CD8-positive, alpha-beta memory T cell (primary cell): ENCODE measurements around the gene ADRA2B. TPM values are rescaled to one million over a fixed set of nuclear protein-coding genes. Genes with fewer than 3 reads are reported as not detected.

Experiments
- CTCF ChIA-PET: fragments of 350-600 bp; sonication (Branson Sonifier 250); formaldehyde crosslinking; loops from one replicate; lab custom pipeline; 2021; ENCODE audit warnings: antibody characterized with exemption; lab: Charles Lee
- POLR2A ChIA-PET: fragments of 350-600 bp; sonication (Branson Sonifier 250); formaldehyde crosslinking; loops from one replicate; lab custom pipeline; 2021; ENCODE audit warnings: antibody characterized with exemption; lab: Charles Lee
- DNase-seq, 5 donors: peaks; one replicate each; pipeline versions ENCODE4 v3.0.0 to v3.0.0-alpha.2; 2020 to 2022; ENCODE audit warnings: mixed read lengths in 1 of 5
- H3K27ac ChIP-seq: one replicate; pipeline ENCODE4 v1.7.0; 2013; ENCODE audit warnings: low read depth, mild to moderate bottlenecking, low read length, moderate library complexity
- H3K27me3 ChIP-seq: 2 replicates; pipeline ENCODE4 v1.7.0; 2013; ENCODE audit warnings: low read length, mild to moderate bottlenecking; ENCODE audit not compliant: insufficient read depth, poor library complexity, severe bottlenecking
- H3K36me3 ChIP-seq: 2 replicates; pipeline ENCODE4 v1.7.0; 2013; ENCODE audit warnings: mild to moderate bottlenecking, low read length, moderate library complexity; ENCODE audit not compliant: insufficient read depth
- H3K4me1 ChIP-seq: 2 replicates; pipeline ENCODE4 v1.7.0; 2013; ENCODE audit warnings: mild to moderate bottlenecking, low read length, moderate library complexity; ENCODE audit not compliant: insufficient read depth
- H3K4me3 ChIP-seq: 2 replicates; pipeline ENCODE4 v1.7.0; 2013; ENCODE audit warnings: mild to moderate bottlenecking, low read length
- H3K9me3 ChIP-seq: 2 replicates; pipeline ENCODE4 v1.7.0; 2013; ENCODE audit warnings: mild to moderate bottlenecking, low read length
- H3K27ac Mint-ChIP-seq, 8 donors: one replicate each; pipeline ENCODE4 v1.8.0; 2020 to 2021; ENCODE audit warnings: mixed read lengths in 8 of 8, mild to moderate bottlenecking in 6 of 8, inconsistent platforms in 3 of 8, moderate library complexity in 3 of 8
- H3K27me3 Mint-ChIP-seq, 2 donors: one replicate each; pipeline ENCODE4 v1.8.0; 2020 to 2021; ENCODE audit warnings: mixed read lengths in 2 of 2, mild to moderate bottlenecking in 1 of 2, moderate library complexity in 1 of 2
- H3K36me3 Mint-ChIP-seq, 3 donors: one replicate each; pipeline ENCODE4 v1.8.0; 2020 to 2021; ENCODE audit warnings: mixed read lengths in 3 of 3, inconsistent platforms in 1 of 3, mild to moderate bottlenecking in 1 of 3
- H3K4me1 Mint-ChIP-seq, 3 donors: one replicate each; pipeline ENCODE4 v1.8.0; 2020 to 2021; ENCODE audit warnings: mixed read lengths in 3 of 3, inconsistent platforms in 1 of 3, mild to moderate bottlenecking in 1 of 3
- H3K4me3 Mint-ChIP-seq, 7 donors: one replicate each; pipeline ENCODE4 v1.8.0; 2020 to 2021; ENCODE audit warnings: mixed read lengths in 7 of 7, mild to moderate bottlenecking in 6 of 7, moderate library complexity in 4 of 7, inconsistent platforms in 2 of 7
- H3K9me3 Mint-ChIP-seq, 5 donors: one replicate each; pipeline ENCODE4 v1.8.0; 2020 to 2022; ENCODE audit warnings: mixed read lengths in 5 of 5, mild to moderate bottlenecking in 3 of 5, moderate library complexity in 2 of 5, inconsistent platforms in 1 of 5
- polyA plus RNA-seq: library from polyadenylated mRNA; unstranded; fragments of 300-500 nt; fragmentation: Illumina TruSeq; gene quantifications from one replicate; pipeline ENCODE4 v1.2.3, GENCODE V29; 2021
- total RNA-seq, 2 experiments: library from RNA; stranded (reverse); gene quantifications; one replicate each; pipeline ENCODE4 v1.2.3, GENCODE V29; 2021

The ADRA2B gene
- total and polyA plus RNA-seq, 3 experiments from 2014 or later: 0.07 to 0.24 TPM; not detected in 1

DNA sequence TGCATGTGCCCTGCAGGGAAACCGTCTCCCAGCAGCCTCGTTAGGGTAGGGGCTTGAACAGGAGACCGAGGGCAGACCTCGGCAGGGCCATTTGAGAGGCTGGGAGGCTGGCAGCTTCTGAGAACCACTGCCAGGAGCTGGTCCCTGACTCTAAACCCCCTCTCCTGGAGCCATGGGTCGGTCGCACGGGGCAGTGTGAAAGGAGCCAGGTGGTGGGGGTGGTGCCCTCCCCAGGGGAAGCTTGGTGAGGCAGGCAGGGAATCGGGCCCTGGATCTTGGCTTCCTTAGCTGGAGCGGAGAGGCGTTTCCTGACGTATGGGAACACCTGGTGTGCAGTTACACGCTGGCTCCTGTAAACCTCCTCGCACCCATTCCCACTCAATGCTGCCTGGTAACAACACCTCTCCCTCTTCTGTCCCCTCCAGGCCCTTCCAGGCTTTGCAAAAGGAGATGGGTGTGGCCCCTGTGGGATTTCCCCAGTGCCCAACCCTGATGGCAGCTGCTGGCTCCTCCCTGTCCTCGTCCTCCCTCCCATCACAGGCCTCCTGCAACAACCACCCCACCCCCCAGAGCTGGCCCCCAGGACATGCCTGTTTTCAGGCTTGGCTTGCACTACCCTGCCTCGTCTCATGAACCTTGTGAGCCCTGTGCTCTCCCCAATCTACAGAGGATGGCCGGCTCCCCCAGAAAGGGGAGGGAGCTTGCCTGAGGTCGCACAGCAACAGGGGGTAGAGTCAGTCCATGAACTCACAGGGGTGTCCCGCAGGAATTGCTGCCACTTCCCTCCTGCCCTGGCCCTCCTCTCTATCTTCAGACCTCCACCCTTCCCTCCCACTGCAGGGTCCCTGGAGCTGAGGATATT, 24.4 kb downstream of the ADRA2B start:
- Mint-ChIP-seq H3K4me3 (no peak overlapping the region), H3K27me3 (peaks cover 6 to 18% of the 10 kb centered on the region in 2 donors), H3K9me3 (no peaks in the 10 kb centered on the region), H3K36me3 (no peaks in the 10 kb centered on the region), H3K4me1 (no peaks in the 10 kb centered on the region), H3K27ac (peak overlapping the region in 1 of 8 donors; percentile 33)
- DNase-seq: no peak
- Histone ChIP-seq H3K36me3 (no peaks in the 10 kb centered on the region), H3K4me1 (no peaks in the 10 kb centered on the region), H3K27me3 (no peaks in the 10 kb centered on the region), H3K9me3 (no peaks in the 10 kb centered on the region), H3K4me3 (no peak overlapping the region), H3K27ac (no peak overlapping the region)
- ChIA-PET POLR2A (no interaction called here), CTCF (interaction anchor here (0.7 kb wide), 1 partner anchor 25 kb away, joined by 3 read pairs; the partner anchor contains the start of gene ADRA2B)

DNA sequence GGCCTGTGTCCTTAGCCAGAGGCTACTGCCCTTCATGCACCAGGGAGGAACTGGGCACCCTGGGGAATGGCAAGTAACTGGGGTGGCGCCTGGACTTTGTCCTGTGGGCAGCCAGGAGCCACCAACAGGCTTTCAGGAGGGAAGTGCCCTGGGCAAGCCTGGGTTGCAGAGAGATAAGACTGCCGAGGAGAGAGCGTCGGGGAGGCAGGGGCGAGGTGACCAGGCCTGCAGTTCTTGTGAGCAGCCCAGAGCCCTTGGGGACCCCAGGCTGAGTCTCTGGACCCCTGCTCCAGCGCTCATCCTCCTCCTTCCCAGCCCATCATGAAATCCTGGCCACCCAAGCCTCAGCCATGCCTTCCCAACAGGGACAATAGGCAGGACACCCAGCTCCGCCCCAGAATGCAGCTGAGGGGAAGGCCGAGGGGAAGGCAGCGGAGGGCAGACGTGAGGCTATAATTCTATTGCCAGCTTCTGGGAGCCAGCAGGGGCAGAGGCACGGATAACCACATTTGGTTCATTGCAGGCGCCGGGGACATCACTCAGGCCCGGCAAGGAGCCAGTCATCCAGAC, 25.1 kb downstream of the ADRA2B start:
- Histone ChIP-seq H3K27me3 (no peaks in the 10 kb centered on the region), H3K4me3 (no peak overlapping the region), H3K9me3 (no peaks in the 10 kb centered on the region), H3K4me1 (no peaks in the 10 kb centered on the region), H3K36me3 (no peaks in the 10 kb centered on the region), H3K27ac (no peak overlapping the region)
- peaks cover 6 to 18% of the 10 kb centered on the region in 2 donors for H3K27me3 Mint-ChIP-seq
- no peaks in the 10 kb centered on the region for H3K4me1 Mint-ChIP-seq
- peaks cover 0 to 4% (median 0%) of the 10 kb centered on the region in 3 donors for H3K36me3 Mint-ChIP-seq
- H3K27ac Mint-ChIP-seq: no peak overlapping the region
- no peaks in the 10 kb centered on the region for H3K9me3 Mint-ChIP-seq
- ChIA-PET CTCF (no interaction called here), POLR2A (no interaction called here)
- DNase-seq: no peak
- H3K4me3 Mint-ChIP-seq: no peak overlapping the region

- Mint-ChIP-seq H3K9me3 (no peaks in the 10 kb centered on the region), H3K4me3 (no peak overlapping the region), H3K27me3 (peaks cover 6 to 16% of the 10 kb centered on the region in 2 donors), H3K4me1 (no peaks in the 10 kb centered on the region), H3K36me3 (peaks cover 0 to 4% (median 0%) of the 10 kb centered on the region in 3 donors), H3K27ac (peak overlapping the region in 1 of 8 donors; percentile 57)
- no peak overlapping the region for H3K27ac ChIP-seq
- ChIA-PET POLR2A (no interaction called here), CTCF (no interaction called here)
- H3K27me3 ChIP-seq: no peaks in the 10 kb centered on the region
- H3K9me3 ChIP-seq: no peaks in the 10 kb centered on the region
- H3K4me3 ChIP-seq: no peak overlapping the region
- no peaks in the 10 kb centered on the region for H3K4me1 ChIP-seq
- no peak for DNase-seq
- H3K36me3 ChIP-seq: no peaks in the 10 kb centered on the region
Observed at GRCh38 chr2:96090196-96090926, 26.0 kb downstream of the ADRA2B start.

DNA sequence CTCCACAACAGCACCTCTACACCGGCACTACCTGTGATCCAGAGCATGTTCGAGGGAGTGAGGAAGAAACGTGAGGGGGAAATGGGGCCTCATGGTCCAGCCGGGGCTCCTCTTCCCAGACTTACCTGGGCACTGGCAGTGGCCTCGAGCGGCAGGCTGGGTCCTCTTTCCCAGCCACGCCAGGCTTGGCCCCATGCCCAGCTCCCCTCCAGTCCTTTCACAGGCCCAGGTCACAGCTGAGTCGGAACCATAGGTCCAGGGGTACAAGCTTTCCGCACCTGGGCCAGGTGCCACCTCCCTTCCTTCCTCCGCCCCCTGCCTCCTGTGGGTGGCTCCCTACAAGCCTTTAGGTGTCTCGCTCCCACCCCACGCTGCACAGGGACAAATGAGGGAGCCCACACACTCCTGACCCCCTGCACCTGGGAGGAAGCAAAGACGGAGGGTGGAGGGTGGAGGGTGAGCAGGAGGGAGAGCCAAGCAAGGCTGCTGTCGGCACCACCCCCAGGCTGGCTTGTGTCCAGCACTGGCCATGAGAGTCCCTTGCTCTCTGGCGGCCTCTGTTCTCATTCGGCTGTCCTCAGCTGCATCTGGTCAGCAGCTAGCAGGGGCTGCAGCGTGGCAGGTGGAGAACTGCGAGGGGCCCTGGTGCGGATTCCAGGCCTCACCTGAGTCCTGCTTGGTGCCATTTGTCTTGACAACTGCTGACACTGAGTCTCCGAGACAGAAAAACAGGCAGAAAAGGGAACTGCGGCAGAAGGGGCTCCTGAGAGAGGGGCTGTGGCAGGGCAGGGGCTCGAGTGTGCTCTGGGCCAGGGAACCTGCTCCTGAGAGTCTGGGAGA, 26.8 kb downstream of the ADRA2B start:
- no peaks in the 10 kb centered on the region for H3K4me1 ChIP-seq
- H3K4me3 ChIP-seq: no peak overlapping the region
- Mint-ChIP-seq H3K9me3 (no peaks in the 10 kb centered on the region), H3K27me3 (peaks cover 6 to 16% of the 10 kb centered on the region in 2 donors), H3K4me3 (no peak overlapping the region), H3K4me1 (no peaks in the 10 kb centered on the region), H3K36me3 (peaks cover 0 to 4% (median 0%) of the 10 kb centered on the region in 3 donors), H3K27ac (peak overlapping the region in 1 of 8 donors; percentile 57)
- H3K27ac ChIP-seq: no peak overlapping the region
- ChIA-PET POLR2A (no interaction called here), CTCF (interaction anchor here (2.8 kb wide), 1 partner anchor 27 kb away, joined by 7 read pairs; the partner anchor contains the start of gene ADRA2B)
- no peaks in the 10 kb centered on the region for H3K9me3 ChIP-seq
- H3K36me3 ChIP-seq: no peaks in the 10 kb centered on the region
- no peak for DNase-seq
- no peaks in the 10 kb centered on the region for H3K27me3 ChIP-seq

- Histone ChIP-seq H3K27ac (no peak overlapping the region), H3K36me3 (no peaks in the 10 kb centered on the region), H3K9me3 (no peaks in the 10 kb centered on the region), H3K4me3 (no peak overlapping the region), H3K27me3 (no peaks in the 10 kb centered on the region), H3K4me1 (no peaks in the 10 kb centered on the region)
- no peak overlapping the region for H3K4me3 Mint-ChIP-seq
- CTCF ChIA-PET: interaction anchor here (2.8 kb wide), 1 partner anchor 28 kb away, joined by 7 read pairs; the partner anchor contains the start of gene ADRA2B
- POLR2A ChIA-PET: no interaction called here
- DNase-seq: no peak
- no peak overlapping the region for H3K27ac Mint-ChIP-seq
- H3K36me3 Mint-ChIP-seq: peaks cover 0 to 4% (median 0%) of the 10 kb centered on the region in 3 donors
- peaks cover 8 to 19% of the 10 kb centered on the region in 2 donors for H3K27me3 Mint-ChIP-seq
- H3K9me3 Mint-ChIP-seq: no peaks in the 10 kb centered on the region
- H3K4me1 Mint-ChIP-seq: no peaks in the 10 kb centered on the region
Observed at GRCh38 chr2:96088340-96089335, 27.7 kb downstream of the ADRA2B start.

DNA sequence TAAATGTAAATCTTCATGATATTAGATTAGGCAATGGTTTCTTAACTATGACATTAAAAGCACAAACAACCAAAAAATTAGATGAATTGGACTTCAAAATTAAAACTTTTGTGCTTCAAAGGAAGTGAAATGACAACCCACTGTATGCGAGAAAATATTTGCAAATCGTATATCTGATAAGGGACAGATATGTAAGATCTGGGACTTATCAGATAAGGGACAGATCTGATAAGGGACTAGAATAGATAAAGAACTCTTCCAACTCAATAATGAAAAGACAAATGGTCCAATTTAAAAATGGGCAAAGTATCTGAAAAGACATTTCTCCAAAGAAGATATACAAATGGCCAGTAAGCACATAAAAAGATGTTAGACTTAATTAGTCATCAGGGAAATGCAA, 29.2 kb downstream of the ADRA2B start:
- no peaks in the 10 kb centered on the region for H3K9me3 Mint-ChIP-seq
- H3K27ac ChIP-seq: no peak overlapping the region
- H3K9me3 ChIP-seq: no peaks in the 10 kb centered on the region
- POLR2A ChIA-PET: no interaction called here
- no peak overlapping the region for H3K4me3 Mint-ChIP-seq
- H3K4me3 ChIP-seq: no peak overlapping the region
- peaks cover 0 to 4% (median 0%) of the 10 kb centered on the region in 3 donors for H3K36me3 Mint-ChIP-seq
- no peaks in the 10 kb centered on the region for H3K36me3 ChIP-seq
- H3K27me3 Mint-ChIP-seq: peaks cover 8 to 21% of the 10 kb centered on the region in 2 donors
- CTCF ChIA-PET: interaction anchor here (2.8 kb wide), 1 partner anchor 30 kb away, joined by 7 read pairs; the partner anchor contains the start of gene ADRA2B
- H3K27ac Mint-ChIP-seq: no peak overlapping the region
- no peak for DNase-seq
- no peaks in the 10 kb centered on the region for H3K4me1 ChIP-seq
- no peaks in the 10 kb centered on the region for H3K4me1 Mint-ChIP-seq
- H3K27me3 ChIP-seq: no peaks in the 10 kb centered on the region
